GM06990 (cell line): Measurements from ENCODE around the gene GNG4.
A peak's percentile ranks its signal among the peaks of the same experiment; 100 is the strongest.
"Not testable (repeated sequence)": the region's sequence is repeated elsewhere in the genome, so short reads cannot be mapped to it uniquely, and the experiment has no call there.

ENCODE experiments used
- DNase-seq: peaks from one replicate; pipeline ENCODE4 v3.0.0-alpha.2; 2011; ENCODE audit not compliant: insufficient read length; ENCODE audit errors: extremely low read depth
- H3K27me3 ChIP-seq: replicated peaks from 2 replicates; pipeline ENCODE4 v1.6.0; 2011; ENCODE audit warnings: low read length; ENCODE audit not compliant: control insufficient read depth, insufficient read depth
- H3K36me3 ChIP-seq: 2 replicates; pipeline ENCODE4 v1.5.1; 2011; ENCODE audit warnings: low read length; ENCODE audit not compliant: control insufficient read depth, insufficient read depth
- H3K4me3 ChIP-seq: replicated peaks from 2 replicates; pipeline ENCODE4 v1.5.1; 2011; ENCODE audit warnings: low read depth, mild to moderate bottlenecking, control low read depth, low read length
- CTCF ChIP-seq: IDR thresholded peaks from 2 replicates; pipeline ENCODE4 v1.5.1; 2011; ENCODE audit warnings: low read length, control low read depth, mild to moderate bottlenecking, inconsistent platforms; ENCODE audit not compliant: insufficient read depth, poor library complexity, severe bottlenecking

GNG4 gene

GRCh38 chr1:235648954-235649367 lies 623 bp downstream of the GNG4 start:
- TF ChIP-seq CTCF: no peak
- no peak for DNase-seq

GRCh38 chr1:235648407-235648907 lies 1.1 kb downstream of the GNG4 start:
- TF ChIP-seq CTCF: no peak
- no peaks in the 10 kb centered on the region for H3K36me3 ChIP-seq
- no peaks in the 10 kb centered on the region; the same call in 1 of the 2 replicates for H3K27me3 ChIP-seq
- DNase-seq: no peak
- no peak overlapping the region for H3K4me3 ChIP-seq

More at GRCh38 chr1:235648954-235649367, 623 bp downstream of the GNG4 start:
- Histone ChIP-seq H3K27me3 (no peaks in the 10 kb centered on the region; the same call in 1 of the 2 replicates), H3K36me3 (no peaks in the 10 kb centered on the region), H3K4me3 (peak overlapping the region; percentile 46)

- H3K36me3 ChIP-seq, H3K27me3 ChIP-seq, H3K4me3 ChIP-seq, DNase-seq: not testable (repeated sequence)
Measured at GRCh38 chr1:235647537-235647936, 2.0 kb downstream of the GNG4 start.

- no peak overlapping the region for H3K4me3 ChIP-seq
- H3K36me3 ChIP-seq: no peaks in the 10 kb centered on the region
- no peak for DNase-seq
- no peaks in the 10 kb centered on the region; the same call in 1 of the 2 replicates for H3K27me3 ChIP-seq
- no peak for TF ChIP-seq CTCF
Measured at GRCh38 chr1:235646463-235646862, 3.1 kb downstream of the GNG4 start.

- Histone ChIP-seq H3K4me3 (no peak overlapping the region), H3K36me3 (no peaks in the 10 kb centered on the region), H3K27me3 (no peaks in the 10 kb centered on the region; the same call in 1 of the 2 replicates)
- no peak for DNase-seq
- no peak for TF ChIP-seq CTCF
Measured at GRCh38 chr1:235644693-235645305, 4.8 kb downstream of the GNG4 start.

DNA sequence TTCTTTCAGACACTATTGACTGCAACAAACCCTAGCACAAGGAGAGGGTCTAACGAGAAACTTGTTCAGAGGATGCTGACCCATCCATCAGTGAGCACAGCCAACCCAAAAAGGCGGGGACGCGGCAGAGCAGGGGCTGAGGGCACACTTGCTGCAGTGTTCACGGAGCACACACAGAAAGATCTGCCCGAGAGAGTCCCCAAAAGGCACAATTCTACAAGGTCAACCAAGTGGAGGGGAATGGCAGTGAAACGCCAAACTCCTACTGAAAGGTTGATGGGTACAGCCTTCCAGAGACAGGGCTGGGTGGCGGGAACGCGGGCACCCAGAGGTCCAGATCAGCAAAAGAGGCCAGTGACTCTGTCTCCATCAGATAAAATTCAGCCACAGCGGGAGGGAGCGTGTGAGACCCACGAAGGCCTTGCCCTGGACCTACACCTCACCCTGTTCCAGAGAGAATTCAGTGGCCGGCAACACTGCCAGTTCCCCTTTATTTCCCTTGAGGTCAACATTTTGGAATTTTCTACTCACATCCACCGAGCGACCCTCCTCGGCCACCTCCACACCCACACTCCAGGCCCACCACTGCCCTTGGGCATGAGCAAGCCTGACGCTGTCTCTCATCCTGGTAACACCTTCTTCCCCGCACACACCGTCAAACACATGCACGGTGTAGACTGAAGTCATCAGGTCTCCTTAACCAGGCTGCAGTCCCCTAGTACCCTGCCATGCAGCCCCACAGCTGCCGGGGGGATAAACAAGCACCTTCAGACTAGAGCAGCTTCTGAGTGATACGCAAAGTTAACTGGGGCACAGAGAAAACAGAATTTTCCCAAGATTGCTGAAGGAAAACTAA lies 5.5 kb downstream of the GNG4 start:
- no peak for TF ChIP-seq CTCF
- DNase-seq: no peak
- H3K4me3 ChIP-seq: no peak overlapping the region
- no peaks in the 10 kb centered on the region for H3K36me3 ChIP-seq
- H3K27me3 ChIP-seq: no peaks in the 10 kb centered on the region; the same call in 1 of the 2 replicates
